Measurements from ENCODE around the gene DHODH. TPM values are rescaled to one million over a fixed set of nuclear protein-coding genes. Genes with fewer than 3 reads are reported as not detected.

DHODH gene
- total and polyA plus RNA-seq, 2 experiments from 2014 or later = 10.7 to 15.1 TPM

GRCh38 chr16:72023962-72024361 lies 15.4 kb downstream of the DHODH start:
- Histone ChIP-seq H3K27me3 (ENCODE audit: insufficient read depth) (no peaks in the 10 kb centered on the region), H3K36me3 (ENCODE audit: insufficient read depth) (peaks cover 12% of the 10 kb centered on the region), H3K4me3 (no peak overlapping the region), H2AFZ (no peak overlapping the region), H3K27ac (ENCODE audit: low read depth) (no peak overlapping the region), H3F3A (replicated peaks; ENCODE audit: low read depth) (no peaks in the 10 kb centered on the region), H3K4me2 (no peak overlapping the region), H3K4me1 (ENCODE audit: insufficient read depth) (no peaks in the 10 kb centered on the region), H3K79me2 (replicated peaks; ENCODE audit: insufficient read depth) (no peaks in the 10 kb centered on the region), H4K20me1 (replicated peaks; ENCODE audit: insufficient read depth) (no peaks in the 10 kb centered on the region), H3K9me2 (ENCODE audit: insufficient read depth) (no peaks in the 10 kb centered on the region)
- Mint-ChIP-seq H3K4me1 (no peaks in the 10 kb centered on the region), H3K4me3 (no peak overlapping the region), H3K9me3 (no peaks in the 10 kb centered on the region), H3K27ac (peak overlapping the region; percentile 78; the same call in 1 of the 2 replicates), H3K27me3 (ENCODE audit: insufficient read depth, low read depth, poor library complexity) (peaks cover 4% of the 10 kb centered on the region), H3K36me3 (ENCODE audit: low read depth) (peaks cover 36% of the 10 kb centered on the region)
- TF ChIP-seq ZNF331 (CRISPR knock-in tag; IDR thresholded peaks at IDR 0.05; ENCODE audit: low read depth) = no peak
- no peak for TF ChIP-seq STAT1 (IDR thresholded peaks at IDR 0.05; ENCODE audit: unreplicated experiment)
- no peak for TF ChIP-seq EZH2phosphoT487 (IDR thresholded peaks at IDR 0.05; ENCODE audit: unreplicated experiment)
- TF ChIP-seq CREB1 (CRISPR knock-in tag; IDR thresholded peaks at IDR 0.05; ENCODE audit: low read depth) = no peak
- no peak for TF ChIP-seq ZNF462 (CRISPR knock-in tag; IDR thresholded peaks at IDR 0.05)
- no peak for TF ChIP-seq CTCF (conservative IDR thresholded peaks at IDR 0.05; ENCODE audit: low read depth in 2 of 2)
- TF ChIP-seq POLR2AphosphoS5 (IDR thresholded peaks at IDR 0.05; ENCODE audit: low read depth) = no peak
- no peak for TF ChIP-seq ETS1 (IDR thresholded peaks at IDR 0.05)
- no peak for TF ChIP-seq EZH2 (IDR thresholded peaks at IDR 0.05; ENCODE audit: low read depth, unreplicated experiment)
- TF ChIP-seq ZNF114 (CRISPR knock-in tag; IDR thresholded peaks at IDR 0.05) = no peak
- TF ChIP-seq REST (IDR thresholded peaks at IDR 0.05; ENCODE audit: unreplicated experiment) = no peak
- no peak for TF ChIP-seq NANOG (IDR thresholded peaks at IDR 0.05; ENCODE audit: borderline replicate concordance)
- no peak for TF ChIP-seq JUNB (IDR thresholded peaks at IDR 0.05; ENCODE audit: unreplicated experiment)
- DNase-seq (ENCODE audit: low spot score) (no peak), ATAC-seq (no peak)
